Measurements from ENCODE around the gene BCKDHB.
A peak's percentile ranks its signal among the peaks of the same experiment; 100 is the strongest.

Gene BCKDHB

DNA sequence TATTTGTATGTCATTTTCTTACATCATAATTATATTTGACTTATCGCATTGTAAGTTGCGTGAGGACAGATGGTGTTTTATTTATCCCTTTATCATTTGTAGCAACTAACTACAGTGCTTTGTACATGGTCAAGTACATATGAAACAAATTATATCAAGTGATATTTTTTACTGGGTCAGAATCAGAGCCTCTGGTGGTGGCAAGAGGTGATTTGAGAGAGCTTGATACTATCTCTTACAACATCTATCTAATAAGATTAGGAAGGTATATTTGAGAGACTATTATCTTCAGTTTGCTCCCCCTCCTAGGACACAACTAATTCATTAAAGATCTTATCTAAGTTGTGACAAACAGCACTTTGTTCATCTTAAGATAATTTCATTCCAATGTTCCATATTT is 47.7 kb downstream of the BCKDHB start:
- DNase-seq: no peak

DNA sequence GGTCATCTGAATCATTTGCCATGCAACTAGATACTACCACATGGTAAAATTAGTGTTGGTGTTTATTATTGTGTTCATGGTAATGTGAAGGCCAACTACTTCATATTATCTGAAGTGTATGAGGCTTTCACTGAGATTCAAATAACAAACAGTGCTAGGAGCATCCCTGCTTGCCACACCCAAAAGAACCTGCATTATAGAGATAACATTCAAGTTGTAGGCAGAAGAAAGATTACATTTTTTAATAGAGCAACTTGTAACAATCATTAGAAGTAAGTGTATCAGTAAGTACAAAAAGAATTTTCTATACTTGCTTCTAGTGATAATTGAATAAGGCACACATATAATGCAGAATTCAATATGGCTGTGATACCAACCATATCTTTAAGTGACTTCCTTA is 49.8 kb downstream of the BCKDHB start:
- no peak for DNase-seq

DNA sequence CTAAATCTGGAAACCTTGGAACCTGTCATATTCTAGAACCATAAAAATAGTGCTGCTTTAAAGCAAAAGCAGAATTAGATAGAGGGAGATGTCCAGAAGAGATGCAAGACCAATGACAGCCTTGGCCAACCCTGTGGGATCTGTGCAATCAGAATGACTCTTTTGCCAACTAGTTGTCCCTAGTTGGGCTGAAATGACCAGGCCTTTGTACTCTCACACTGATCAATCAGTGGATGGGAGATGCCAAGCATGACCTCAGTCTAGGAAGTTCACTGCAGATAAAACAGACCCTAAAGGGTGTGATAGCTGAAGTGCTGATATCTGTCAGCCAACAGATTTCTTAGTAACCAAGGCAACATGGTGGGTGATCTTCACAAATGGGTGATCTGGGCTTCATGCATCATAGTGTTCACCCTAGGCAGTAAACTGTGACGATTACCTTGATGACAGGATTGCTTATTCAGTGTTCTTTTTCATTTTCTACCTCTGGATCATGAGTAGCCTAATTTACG is 52.1 kb downstream of the BCKDHB start:
- no peak for DNase-seq

GRCh38 chr6:80161434-80161833 is 55.0 kb downstream of the BCKDHB start:
- no peak for DNase-seq

DNA sequence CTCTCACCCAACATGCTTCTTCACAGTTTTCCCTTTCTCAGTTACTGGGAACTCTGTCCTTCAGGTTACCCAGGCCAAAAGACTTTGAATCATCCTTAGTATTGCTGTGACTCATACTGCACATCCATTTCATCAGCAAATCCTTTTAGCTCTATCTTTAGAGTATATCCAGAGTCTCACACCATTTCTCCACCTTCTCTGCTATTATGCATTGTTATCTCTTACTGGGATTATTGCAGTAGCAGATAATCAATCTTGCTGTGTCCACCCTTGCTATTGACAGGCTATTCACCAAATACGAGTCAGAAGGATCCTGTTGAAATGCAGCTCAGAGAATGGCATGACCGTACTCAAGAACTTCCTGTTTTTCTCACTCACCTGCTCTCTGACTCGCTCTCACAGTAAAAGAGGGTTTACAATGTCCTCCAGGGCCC is 57.3 kb downstream of the BCKDHB start:
- peak; percentile 78 for DNase-seq

GRCh38 chr6:80165143-80165542 is 58.7 kb downstream of the BCKDHB start:
- DNase-seq: peak; percentile 41

- no peak for DNase-seq
These were observed 59.3 kb downstream of the BCKDHB start for GRCh38 chr6:80165819-80166218.

DNA sequence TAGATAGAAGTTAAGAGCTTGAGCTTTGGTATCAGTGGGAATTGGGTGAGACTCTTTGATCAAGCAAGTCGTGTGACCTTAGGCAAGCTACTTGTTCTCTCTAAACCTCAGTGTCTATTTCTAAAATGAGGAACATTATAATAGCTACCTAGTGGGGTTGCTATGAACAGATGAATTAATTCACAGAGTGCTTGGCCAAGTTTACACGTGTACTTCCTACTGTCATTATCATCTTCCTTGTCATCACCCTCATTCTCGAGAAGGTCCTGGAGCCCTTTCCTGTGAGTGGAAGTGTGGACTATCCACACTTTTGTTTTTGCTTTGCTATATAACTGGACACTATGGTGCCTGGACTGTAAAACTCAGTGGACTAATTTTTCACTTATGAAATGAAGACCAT is 64.0 kb downstream of the BCKDHB start:
- DNase-seq: no peak

DNA sequence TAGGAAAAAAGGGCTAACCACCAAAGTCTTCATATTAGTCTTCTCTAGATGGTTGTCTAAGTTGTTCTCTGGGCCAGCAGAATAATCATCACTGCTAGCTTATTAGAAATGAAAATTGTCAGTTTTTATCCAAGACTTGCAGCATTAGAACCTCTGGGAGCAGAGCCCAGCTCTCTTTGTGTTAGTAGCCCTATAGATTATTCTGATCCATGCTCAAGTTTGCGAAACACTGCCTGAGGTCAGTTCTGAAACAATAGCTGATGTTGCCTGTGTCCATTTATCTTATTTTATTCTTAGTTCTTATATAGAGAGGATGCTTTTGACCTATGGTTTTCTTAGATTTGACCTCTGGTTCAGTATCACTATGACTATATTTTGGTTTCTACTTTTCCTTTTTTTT is 66.9 kb downstream of the BCKDHB start:
- no peak for DNase-seq

GRCh38 chr6:80174900-80175572 is 68.6 kb downstream of the BCKDHB start:
- peak; percentile 86 for DNase-seq

GRCh38 chr6:80179695-80180094 is 73.2 kb downstream of the BCKDHB start:
- DNase-seq: peak; percentile 22

DNA sequence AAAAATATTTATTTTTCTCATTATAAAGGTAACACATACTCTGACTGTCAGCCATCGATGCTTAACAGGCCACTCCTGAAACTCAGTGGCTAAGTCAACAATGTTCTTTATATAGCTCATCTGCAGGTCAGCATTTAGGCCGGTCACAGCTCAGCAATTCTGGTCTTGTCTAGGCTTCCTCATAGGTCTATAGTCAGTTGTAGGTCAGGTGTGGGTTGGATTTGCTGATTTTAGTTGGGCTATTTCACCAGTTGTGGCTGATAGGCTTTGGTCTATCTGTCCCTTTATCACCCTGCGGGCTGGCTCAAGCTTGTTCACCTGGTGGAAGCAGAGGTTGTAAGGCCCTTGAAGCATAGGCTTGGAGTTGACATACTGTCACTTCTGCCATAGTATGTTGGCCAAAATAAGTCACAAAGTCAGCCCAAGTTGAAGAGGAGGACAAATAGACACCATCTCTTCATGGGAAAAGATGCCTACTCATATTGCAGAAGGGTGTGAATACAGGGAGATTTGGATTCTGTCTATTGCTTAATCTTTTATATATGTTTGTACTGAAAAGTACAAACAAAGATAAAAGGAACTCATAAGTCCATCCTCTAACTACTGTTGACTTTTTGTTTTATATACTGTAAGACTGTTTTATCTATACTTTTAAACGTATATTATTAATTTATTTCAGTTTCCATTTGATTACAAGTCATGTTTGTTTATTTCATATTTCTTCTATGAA is 75.0 kb downstream of the BCKDHB start:
- no peak for DNase-seq

GRCh38 chr6:80182308-80182707 is 75.8 kb downstream of the BCKDHB start:
- peak; percentile 74 for DNase-seq

GRCh38 chr6:80183019-80183795 is 76.7 kb downstream of the BCKDHB start:
- no peak for DNase-seq

DNA sequence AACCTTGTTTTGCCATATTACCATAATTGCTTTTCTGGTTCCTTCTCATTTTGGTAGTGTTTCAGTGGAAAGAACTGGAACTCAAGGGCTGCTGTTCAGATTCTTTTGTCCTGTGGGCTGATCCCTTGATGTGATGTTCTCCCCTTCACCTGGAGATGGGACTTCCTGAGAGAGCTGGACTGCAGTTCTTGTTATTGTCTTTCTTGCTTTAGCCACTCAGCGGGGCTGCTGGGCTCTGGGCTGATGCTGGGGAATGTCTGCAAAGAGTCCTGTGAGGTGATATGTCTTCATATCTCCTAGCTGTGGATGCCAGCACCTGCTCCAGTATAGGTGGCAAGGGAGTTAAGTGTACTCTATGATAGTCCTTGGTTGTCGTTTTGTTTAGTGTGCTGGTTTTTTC is 79.0 kb downstream of the BCKDHB start:
- DNase-seq: no peak

DNA sequence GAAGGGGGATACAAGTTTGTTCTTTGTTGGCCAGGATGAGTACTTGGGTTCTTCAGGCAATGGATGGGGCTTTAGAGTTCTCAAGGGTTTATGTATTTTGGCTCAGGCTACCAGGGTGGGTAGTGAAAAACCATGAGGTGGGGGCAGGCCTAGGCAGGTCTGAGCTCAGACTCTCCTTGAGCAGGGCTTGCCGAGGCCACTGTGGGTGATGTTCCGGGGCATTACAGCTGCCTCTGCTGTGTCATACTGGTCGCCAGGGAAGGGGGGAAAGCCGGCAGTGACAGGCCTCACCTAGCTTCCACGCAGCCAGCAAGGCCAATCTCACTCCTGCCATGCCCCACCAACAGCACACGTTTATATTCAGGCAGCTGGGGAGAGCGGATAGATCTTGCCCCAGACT is 79.6 kb downstream of the BCKDHB start:
- no peak for DNase-seq

DNA sequence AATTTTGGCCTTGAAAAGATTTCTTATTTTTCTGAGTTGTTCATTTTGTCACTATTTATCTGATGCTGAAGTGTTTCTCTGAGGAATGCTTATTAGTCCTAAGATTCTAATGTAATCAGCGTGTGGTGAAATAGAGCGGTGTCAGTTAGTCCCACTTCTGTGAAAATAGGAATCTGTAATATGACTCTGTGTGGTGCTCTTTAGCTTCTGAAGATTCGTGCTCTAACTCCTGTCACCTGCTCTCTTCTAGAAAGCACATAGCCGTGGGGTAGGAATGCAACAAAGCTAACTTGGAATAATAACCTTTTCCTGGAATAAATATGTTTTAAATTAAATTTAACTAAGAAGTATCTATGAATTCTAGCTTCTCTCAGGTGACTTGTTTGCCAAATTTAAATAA is 90.4 kb downstream of the BCKDHB start:
- DNase-seq: no peak

DNA sequence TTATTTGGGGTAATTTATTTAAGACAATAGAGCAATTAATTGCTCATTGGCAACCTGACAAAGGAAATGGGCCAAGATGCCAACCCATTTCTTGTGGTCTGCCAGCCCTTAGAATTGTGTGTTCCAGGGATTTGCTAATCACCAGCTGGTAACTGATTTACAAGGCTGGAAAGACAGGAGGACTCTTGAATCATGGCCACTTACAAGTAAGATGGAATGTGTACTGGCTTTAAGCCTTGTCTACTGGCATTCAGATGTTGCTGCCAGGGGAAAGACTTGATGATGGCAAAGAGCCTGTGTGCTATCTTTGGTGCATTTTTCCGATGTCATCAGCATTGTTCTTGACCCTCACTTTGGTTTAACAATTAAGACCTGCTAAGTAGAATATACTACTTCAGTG is 91.0 kb downstream of the BCKDHB start:
- DNase-seq: peak; percentile 12

DNA sequence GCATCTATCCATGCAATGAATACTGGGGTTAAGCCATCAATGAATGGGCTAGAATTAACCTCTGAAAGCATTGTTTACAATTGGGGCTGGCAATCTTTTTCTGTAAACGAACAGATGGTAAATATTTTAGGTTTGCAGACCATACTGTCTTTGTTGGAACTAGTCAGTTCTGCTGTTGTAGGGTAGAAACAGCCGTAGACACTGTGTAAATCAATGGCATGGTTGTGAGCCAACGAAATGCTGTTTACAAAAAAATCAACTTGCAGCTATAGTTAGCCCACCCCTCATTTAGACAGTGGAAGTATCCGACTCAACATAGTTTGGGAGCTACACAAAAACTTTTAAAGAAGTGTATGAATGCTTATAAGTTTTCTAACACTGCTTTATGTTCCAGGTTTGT is 91.5 kb downstream of the BCKDHB start:
- DNase-seq: no peak

GRCh38 chr6:80203283-80203682 is 96.8 kb downstream of the BCKDHB start:
- no peak for DNase-seq

DNA sequence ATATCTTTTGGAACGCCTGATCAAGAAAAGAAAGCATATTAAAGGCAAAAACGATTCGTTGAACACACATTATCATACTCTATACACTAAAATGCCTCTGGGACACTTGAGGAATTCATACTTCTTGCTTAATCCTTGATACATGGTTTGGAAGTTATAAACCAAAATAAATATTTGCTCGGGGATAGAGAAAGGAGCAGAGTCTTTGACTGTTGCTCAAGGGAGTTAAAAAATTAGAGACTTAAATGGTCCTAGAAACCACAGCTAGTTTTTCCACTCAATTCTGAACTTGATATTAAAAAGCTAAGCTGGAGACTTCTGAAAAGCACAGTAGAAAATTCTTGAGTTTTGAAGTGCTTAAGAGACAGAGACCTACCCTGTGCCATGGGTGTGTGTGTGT is 98.9 kb downstream of the BCKDHB start:
- DNase-seq: no peak

DNA sequence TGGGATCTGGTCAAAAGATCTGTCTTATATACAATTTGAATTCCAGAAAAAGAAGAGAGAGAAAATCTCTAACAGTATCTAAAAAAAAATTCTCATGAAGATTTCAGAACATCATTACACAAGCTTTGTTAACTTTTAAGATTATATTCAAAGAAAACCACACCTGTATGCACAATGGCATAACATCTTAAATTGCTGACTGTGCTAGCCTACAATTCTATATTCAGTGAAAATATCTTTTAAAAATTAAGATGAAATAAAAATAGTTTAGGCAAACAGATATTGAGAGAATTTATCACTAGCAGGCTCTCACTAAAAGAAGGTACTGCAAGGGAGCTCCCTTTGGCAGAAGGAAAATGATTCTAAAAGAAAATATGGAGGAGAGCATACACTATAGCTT is 100.3 kb downstream of the BCKDHB start:
- no peak for DNase-seq

GRCh38 chr6:80209430-80209829 is 103.0 kb downstream of the BCKDHB start:
- no peak for DNase-seq

GRCh38 chr6:80210618-80211017 is 104.1 kb downstream of the BCKDHB start:
- no peak for DNase-seq

Data from EL (cell line).